ENCODE data around the gene ULK2. TPM values are rescaled to one million over a fixed set of nuclear protein-coding genes. Genes with fewer than 3 reads are reported as not detected.
A peak's percentile ranks its signal among the peaks of the same experiment; 100 is the strongest.

The ULK2 gene
- total RNA-seq, 3 donors from 2014 or later (not counting 1 experiment from before 2014, with no cell fraction given) = 13.7 to 20.6 (median 19.2) TPM

DNA sequence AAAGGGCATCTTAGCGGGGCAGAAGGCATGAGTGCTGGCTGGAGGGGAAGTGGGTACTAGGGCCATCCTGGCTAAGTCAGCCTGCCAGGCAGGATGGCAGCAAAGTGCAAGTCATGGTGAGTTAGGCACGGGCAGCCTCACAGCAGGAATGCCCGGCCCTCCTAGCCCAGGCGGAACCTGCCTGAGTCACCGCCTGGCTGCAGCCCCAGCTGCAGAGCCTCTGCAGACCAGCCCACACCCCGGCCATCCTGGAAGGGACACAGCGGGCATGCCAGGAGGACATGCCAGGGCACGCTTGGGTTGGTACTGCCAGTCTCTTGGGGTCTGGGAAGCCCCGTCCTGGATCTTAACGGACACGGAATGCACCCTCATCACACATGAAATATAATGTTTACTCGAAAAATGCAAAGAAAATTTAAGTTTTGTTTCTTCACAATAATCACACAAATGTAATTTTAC lies 114.7 kb downstream of the ULK2 start:
- no peaks in the 10 kb centered on the region for H3K9me3 Mint-ChIP-seq
- ATAC-seq (peak in 2 of 3 donors; percentile 24 to 35), DNase-seq (no peak)
- TF ChIP-seq CTCF (IDR thresholded peaks at IDR 0.05) = no peak
- 35% methylated on average over 12 of the region's 12 CpGs for WGBS (ENCODE audit: insufficient coverage)
- no peak overlapping the region for H3K27ac ChIP-seq (ENCODE audit: low read length)
- no peak overlapping the region for H3K27ac Mint-ChIP-seq
- H3K9me3 ChIP-seq (ENCODE audit: control insufficient read depth, insufficient read depth, low read length) = no peaks in the 10 kb centered on the region
- no peaks in the 10 kb centered on the region for H3K4me1 Mint-ChIP-seq
- peaks cover 2% of the 10 kb centered on the region for H3K27me3 ChIP-seq (ENCODE audit: control insufficient read depth, insufficient read depth, low read length)
- no peaks in the 10 kb centered on the region for H3K36me3 Mint-ChIP-seq
- H3K4me3 ChIP-seq (ENCODE audit: low read length) = no peak overlapping the region
- intact Hi-C loops (cut with micrococcal nuclease) = no loop called here
- no peak overlapping the region for H3K4me3 Mint-ChIP-seq
- peaks cover 0 to 19% of the 10 kb centered on the region in 2 donors for H3K27me3 Mint-ChIP-seq (ENCODE audit: low read depth in 2 of 2)
- H3K36me3 ChIP-seq (ENCODE audit: control insufficient read depth, insufficient read depth, low read length) = no peaks in the 10 kb centered on the region
- no peaks in the 10 kb centered on the region for H3K4me1 ChIP-seq (ENCODE audit: control insufficient read depth, insufficient read depth, low read length)

- Mint-ChIP-seq H3K4me3 (no peak overlapping the region), H3K27me3 (ENCODE audit: low read depth in 2 of 2) (peaks cover 0 to 19% of the 10 kb centered on the region in 2 donors), H3K27ac (no peak overlapping the region), H3K4me1 (no peaks in the 10 kb centered on the region), H3K36me3 (no peaks in the 10 kb centered on the region), H3K9me3 (no peaks in the 10 kb centered on the region)
- Histone ChIP-seq H3K4me3 (ENCODE audit: low read length) (no peak overlapping the region), H3K4me1 (ENCODE audit: control insufficient read depth, insufficient read depth, low read length) (no peaks in the 10 kb centered on the region), H3K9me3 (ENCODE audit: control insufficient read depth, insufficient read depth, low read length) (no peaks in the 10 kb centered on the region), H3K27me3 (ENCODE audit: control insufficient read depth, insufficient read depth, low read length) (peaks cover 2% of the 10 kb centered on the region), H3K27ac (ENCODE audit: low read length) (no peak overlapping the region), H3K36me3 (ENCODE audit: control insufficient read depth, insufficient read depth, low read length) (no peaks in the 10 kb centered on the region)
- no peak for TF ChIP-seq CTCF (IDR thresholded peaks at IDR 0.05)
- intact Hi-C loops (cut with micrococcal nuclease) = no loop called here
- WGBS (ENCODE audit: insufficient coverage) = 84% methylated on average over 15 of the region's 15 CpGs
- no peak for ATAC-seq
- no peak for DNase-seq
Measured at GRCh38 chr17:19752216-19753050, 115.3 kb downstream of the ULK2 start.

- Histone ChIP-seq H3K27me3 (ENCODE audit: control insufficient read depth, insufficient read depth, low read length) (peaks cover 2% of the 10 kb centered on the region), H3K4me1 (ENCODE audit: control insufficient read depth, insufficient read depth, low read length) (no peaks in the 10 kb centered on the region), H3K4me3 (ENCODE audit: low read length) (no peak overlapping the region), H3K27ac (ENCODE audit: low read length) (no peak overlapping the region), H3K9me3 (ENCODE audit: control insufficient read depth, insufficient read depth, low read length) (no peaks in the 10 kb centered on the region), H3K36me3 (ENCODE audit: control insufficient read depth, insufficient read depth, low read length) (no peaks in the 10 kb centered on the region)
- no peak for DNase-seq
- Mint-ChIP-seq H3K27me3 (ENCODE audit: low read depth in 2 of 2) (peaks cover 0 to 14% of the 10 kb centered on the region in 2 donors), H3K27ac (no peak overlapping the region), H3K4me3 (no peak overlapping the region), H3K9me3 (no peaks in the 10 kb centered on the region), H3K4me1 (no peaks in the 10 kb centered on the region), H3K36me3 (no peaks in the 10 kb centered on the region)
- intact Hi-C loops (cut with micrococcal nuclease) = no loop called here
- no peak for ATAC-seq
- no peak for TF ChIP-seq CTCF (IDR thresholded peaks at IDR 0.05)
- 95% methylated on average over 3 of the region's 3 CpGs for WGBS (ENCODE audit: insufficient coverage)
Measured at GRCh38 chr17:19750835-19751234, 116.9 kb downstream of the ULK2 start.

All from natural killer cell (primary cell).